Iris pigment epithelial cell (primary cell): ENCODE measurements around the gene PPARG.

Source experiments
- DNase-seq: peaks from one replicate; pipeline ENCODE4 v3.0.0-alpha.2; 2011; ENCODE audit warnings: low read depth

The PPARG gene

DNA sequence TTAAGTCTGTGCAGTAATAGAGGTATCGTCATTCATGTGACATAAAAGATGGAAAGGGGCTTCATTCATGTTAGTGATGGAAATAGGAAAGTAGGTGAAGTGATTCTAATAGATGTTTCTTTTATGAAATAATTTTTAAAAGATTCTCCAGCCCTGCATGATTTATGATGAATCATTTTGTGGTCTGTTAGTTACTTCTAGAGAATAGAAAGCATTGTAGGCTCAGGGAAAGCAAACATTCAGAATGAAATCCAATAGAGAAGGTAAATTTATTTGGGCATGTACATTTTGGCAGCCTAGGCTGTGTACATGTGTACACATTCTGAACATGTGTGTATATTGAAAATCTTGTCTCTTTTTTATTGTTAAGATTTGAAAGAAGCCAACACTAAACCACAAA, 23.1 kb downstream of the PPARG start:
- DNase-seq, result peak; percentile 32

DNA sequence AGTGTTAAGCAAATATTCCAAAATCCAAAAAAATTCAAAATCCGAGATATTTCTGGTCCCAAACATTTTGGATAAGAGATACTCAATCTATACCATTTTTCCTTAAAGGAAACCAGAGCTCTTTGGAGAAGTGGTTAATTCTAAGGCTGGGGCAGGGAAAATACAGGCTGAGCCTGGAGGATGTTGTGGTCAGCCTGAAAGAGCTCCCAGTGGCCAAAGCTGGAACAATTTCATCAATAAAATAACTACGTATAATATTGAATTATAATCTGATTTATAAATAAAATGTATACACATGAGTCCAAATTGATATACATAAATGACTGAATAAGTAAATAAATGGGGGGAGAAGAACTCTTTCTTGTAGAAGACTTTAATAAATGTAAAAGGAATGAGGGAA, 24.6 kb downstream of the PPARG start:
- DNase-seq, result no peak

GRCh38 chr3:12316253-12316652, 27.4 kb downstream of the PPARG start:
- no peak for DNase-seq

DNA sequence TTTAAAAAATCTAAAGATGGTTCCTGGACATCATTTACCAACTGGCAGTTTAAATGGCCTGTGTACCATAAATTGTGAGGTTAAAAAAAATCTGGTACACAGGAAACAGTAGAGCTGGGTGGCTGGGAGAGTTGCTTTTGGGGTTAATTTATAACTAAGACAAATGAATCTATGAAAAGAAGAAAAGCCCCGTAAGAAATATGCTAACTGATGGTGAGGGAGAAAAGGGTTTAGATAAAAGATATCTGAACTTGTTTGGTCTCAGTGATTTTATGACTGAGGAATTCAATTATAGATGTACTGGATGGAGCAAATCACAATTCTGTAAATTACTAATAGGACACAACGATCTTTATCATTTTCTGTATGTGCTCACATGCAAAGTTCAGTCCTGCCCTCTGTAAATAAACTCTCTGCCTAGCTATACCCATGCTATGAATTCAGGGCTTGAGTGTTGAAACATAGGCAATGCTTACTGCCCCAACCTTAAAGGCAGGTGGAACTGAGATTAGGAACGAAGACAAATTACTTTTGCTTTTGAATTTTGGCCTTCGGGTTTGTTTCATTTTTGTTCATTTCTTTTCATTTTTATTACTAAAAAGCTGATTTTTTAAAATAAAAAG, 28.0 kb downstream of the PPARG start:
- DNase-seq, result no peak

GRCh38 chr3:12317914-12318313, 29.0 kb downstream of the PPARG start:
- no peak for DNase-seq

DNA sequence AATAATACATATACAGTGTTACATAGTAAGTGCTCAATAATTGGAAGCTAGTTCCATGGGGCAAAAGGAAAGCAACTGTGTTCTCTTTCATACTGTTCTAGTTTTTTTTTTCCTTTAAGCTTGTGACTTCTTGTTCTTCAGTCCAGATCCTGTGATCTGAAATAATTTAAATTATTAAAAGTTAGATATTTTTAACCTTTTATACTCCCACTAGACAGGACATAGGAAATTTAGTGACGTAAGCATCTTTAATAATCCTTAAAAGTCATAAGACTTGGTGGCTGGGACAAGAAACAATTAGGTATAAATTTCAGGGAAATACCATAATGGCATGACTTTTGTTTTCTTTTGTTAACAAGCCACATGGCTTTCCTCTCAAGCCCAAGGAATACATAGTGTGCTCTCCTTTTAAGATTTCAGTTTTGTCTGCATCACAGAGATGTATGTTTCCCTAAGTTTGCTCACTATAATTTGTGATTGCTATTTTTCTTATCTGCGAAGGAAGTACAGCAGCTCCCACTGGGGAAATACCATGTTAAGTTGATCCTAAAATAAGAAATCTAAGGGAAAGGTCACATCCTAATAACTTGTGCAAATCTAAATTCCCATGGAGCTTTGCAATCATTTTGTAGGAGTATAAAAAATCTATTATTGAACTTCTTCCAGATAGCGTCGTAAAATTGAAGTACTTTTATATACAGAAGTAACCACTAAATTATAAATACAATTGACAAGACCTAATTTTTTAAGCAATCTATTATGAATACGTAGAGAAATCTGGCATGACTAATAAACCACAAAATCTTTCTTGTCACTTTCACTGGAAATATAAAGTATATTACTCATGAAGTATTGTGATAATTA, 30.1 kb downstream of the PPARG start:
- peak; percentile 36 for DNase-seq

- no peak for DNase-seq
Observed at GRCh38 chr3:12321015-12321414, 32.1 kb downstream of the PPARG start.

- DNase-seq, result no peak
Observed at GRCh38 chr3:12323237-12323636, 34.4 kb downstream of the PPARG start.

GRCh38 chr3:12325586-12326515, 37.0 kb downstream of the PPARG start:
- no peak for DNase-seq

DNA sequence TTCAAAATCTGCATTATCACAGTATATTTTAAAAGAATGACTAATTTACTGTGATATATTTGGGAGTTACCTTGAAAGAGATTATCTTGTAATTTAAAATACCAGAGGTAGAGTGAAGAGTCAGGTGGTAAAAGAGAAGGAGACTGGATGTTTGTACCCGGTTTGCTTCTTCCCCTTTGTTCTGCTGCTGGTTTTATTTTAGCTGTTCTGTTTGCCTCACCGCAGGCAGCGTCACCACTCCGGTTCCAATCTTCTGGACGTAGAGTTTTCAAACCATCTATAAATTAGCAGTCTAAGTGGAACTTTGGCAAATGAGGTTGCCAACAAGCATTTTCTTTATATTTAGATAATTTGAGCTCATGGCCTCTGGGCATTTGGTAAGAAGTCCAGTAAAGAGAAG, 38.2 kb downstream of the PPARG start:
- no peak for DNase-seq

GRCh38 chr3:12328132-12328836, 39.4 kb downstream of the PPARG start:
- no peak for DNase-seq

GRCh38 chr3:12328837-12329462, 40.1 kb downstream of the PPARG start:
- DNase-seq, result no peak

DNA sequence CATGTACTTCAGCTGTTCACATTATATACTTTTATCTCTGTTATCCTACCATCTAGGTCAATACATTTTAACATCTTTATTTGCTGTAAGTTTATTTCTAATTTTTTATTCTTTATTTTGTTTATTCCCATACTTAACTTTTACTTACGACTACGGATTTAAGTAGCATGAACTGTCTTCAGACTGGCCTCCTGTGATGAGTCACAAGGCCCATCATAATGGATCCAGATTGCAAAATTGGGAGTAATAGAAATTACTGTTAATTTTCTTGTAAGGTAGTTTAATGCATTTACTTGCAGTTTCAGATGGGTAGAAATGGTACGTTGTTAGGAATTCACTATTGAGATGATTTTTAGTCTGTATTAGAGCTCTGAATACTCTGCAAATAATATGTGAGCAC, 45.9 kb downstream of the PPARG start:
- peak; percentile 35 for DNase-seq

DNA sequence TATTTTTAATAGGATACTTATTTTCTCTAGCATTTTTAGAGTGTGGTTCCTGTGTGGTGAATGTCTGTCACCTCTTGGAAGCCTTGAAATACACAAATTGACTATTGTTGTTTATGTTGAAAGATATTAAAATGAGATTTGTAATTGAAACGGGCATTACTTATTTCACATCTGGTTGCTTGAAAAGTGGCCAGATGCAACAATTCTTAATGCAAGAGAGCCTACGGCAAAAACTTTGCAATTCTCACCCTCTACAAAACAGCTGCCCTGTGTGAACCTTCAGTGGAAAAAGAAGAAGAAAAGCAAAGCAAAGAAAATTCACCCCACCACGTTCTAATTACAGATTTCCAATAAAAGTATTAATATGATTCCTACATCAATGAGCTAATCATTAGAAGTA, 46.6 kb downstream of the PPARG start:
- no peak for DNase-seq

GRCh38 chr3:12336099-12336498, 47.2 kb downstream of the PPARG start:
- peak; percentile 92 for DNase-seq

DNA sequence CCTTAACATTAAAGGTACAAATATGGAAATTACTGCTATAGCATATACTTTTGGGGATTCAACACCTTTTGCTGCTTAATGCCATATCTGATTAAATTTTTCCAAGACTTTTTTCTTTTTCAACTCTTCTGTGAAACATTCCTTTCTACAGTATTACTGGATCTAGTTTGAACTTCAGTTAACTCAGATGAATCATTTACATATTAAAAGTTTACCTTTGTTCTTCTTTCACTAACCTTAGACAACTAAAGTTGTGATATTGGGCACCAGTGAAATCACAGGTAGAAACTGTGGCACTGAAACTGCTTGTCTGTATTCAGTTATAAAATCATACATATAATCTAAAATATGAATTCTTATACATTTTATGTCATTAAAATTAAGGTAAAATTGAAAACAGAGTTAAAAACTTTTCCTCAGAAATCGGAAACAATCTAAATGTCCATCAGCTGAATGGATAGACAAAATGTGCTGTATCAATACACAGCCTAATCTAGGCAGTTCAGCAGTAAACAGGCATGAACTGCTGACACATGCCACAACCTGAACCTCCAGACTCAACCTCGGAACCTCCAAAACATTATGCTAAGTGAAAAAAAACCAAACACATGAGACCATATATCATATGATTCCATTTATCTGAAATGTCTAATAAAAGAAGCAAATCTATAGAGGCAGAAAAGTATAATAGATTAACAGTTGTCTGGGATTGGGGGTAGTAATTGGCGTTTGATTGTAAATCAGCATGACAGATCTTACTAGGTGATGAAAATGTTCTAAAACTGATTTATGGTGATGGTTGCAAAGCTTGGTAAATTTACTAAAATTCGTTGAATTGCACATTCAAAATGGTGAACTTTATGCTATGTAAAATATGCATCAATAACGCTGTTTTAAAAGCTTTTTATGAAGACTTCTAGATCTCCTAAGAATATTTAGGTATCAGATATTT, 50.0 kb downstream of the PPARG start:
- DNase-seq, result no peak

DNA sequence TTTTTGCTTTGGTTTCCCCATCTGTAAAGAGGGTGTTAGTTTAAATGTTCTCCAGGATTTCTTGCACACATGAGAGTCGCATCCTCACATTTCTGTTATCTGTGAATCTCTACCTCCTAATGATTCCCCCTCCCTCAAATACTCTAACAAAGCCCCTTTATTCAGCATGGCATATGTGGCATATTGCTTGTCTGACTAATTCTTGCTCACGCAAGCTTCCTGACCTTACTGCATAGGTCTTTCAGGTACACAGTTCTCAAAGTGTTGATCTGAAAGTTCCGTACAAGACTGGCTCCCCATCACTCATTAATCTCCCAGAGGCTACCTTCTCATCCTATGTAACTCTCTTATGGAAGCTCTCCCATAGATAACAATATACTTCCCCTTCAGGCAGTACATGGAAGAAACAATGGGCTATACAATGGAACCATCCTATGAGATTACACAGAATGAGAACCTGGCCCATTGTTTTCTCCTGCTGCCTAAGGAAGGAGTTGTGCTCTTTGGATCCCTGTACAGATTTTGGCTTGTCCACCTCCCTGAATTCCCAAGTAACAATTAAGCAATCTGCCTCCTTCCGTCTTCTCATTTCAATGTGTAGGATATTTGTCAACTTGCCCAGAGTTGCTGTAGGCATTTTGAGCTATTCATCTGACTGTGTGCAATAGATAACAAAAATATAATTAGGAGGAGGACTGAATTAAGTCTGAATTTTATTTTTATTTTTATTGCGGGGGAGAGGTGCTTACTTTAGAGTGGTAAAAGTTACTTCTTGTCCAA, 51.0 kb downstream of the PPARG start:
- DNase-seq, result no peak

DNA sequence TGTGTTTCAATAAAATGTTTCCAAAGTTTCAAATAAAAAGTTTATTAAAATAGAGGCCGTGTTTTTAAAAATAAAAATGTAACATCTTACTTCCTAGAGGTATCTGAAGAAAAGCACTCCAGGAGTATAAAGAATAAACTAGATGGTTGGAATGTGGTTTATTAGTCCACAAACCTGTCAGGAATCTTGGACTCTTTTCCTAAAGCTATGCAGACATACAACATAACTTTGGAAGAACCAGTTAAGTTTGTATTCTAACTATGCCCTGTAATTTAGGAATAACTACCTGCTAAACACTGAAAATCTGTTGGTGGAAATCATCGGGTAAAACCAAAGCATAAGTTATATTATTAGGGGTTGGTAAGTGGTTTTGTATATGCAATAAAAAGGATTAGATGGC, 51.6 kb downstream of the PPARG start:
- no peak for DNase-seq

DNA sequence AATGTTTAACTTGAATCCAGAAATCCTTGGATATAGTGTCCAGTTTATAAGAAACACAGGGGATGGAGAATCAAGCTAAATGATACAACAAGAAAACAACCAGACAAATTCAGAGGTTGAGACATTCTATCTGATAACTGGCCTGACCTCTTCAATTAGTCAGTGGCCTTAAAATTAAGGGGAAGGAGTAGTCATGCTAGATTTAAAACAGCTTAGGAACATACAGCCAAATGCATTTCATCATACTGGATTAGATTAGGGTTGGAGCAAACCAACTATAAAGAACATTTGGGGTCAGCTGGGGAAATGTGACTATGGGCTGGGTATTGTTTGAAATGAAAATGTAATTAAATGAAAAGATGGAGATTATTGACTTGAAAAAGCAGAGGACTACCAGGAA, 53.3 kb downstream of the PPARG start:
- DNase-seq, result peak; percentile 21
